Rectal smooth muscle tissue (tissue), 1 donor: Measurements from ENCODE around the gene SLC2A3.
"Not testable (repeated sequence)": the region's sequence is repeated elsewhere in the genome, so short reads cannot be mapped to it uniquely, and the experiment has no call there.

Experiments
- H3K27ac ChIP-seq: one replicate; pipeline ENCODE4 v1.7.0; 2013; ENCODE audit warnings: low read depth, low read length, inconsistent platforms
- H3K27me3 ChIP-seq: one replicate; pipeline ENCODE4 v1.7.0; 2013; ENCODE audit warnings: low read length; ENCODE audit not compliant: control insufficient read depth, insufficient read depth
- H3K36me3 ChIP-seq: one replicate; pipeline ENCODE4 v1.7.0; 2013; ENCODE audit warnings: low read length; ENCODE audit not compliant: control insufficient read depth, insufficient read depth
- H3K4me1 ChIP-seq: one replicate; pipeline ENCODE4 v1.7.0; 2013; ENCODE audit warnings: low read length; ENCODE audit not compliant: control insufficient read depth, insufficient read depth
- H3K4me3 ChIP-seq: one replicate; pipeline ENCODE4 v1.7.0; 2013; ENCODE audit warnings: low read length
- H3K9ac ChIP-seq: one replicate; pipeline ENCODE4 v1.7.0; 2013; ENCODE audit warnings: low read length

Gene SLC2A3

DNA sequence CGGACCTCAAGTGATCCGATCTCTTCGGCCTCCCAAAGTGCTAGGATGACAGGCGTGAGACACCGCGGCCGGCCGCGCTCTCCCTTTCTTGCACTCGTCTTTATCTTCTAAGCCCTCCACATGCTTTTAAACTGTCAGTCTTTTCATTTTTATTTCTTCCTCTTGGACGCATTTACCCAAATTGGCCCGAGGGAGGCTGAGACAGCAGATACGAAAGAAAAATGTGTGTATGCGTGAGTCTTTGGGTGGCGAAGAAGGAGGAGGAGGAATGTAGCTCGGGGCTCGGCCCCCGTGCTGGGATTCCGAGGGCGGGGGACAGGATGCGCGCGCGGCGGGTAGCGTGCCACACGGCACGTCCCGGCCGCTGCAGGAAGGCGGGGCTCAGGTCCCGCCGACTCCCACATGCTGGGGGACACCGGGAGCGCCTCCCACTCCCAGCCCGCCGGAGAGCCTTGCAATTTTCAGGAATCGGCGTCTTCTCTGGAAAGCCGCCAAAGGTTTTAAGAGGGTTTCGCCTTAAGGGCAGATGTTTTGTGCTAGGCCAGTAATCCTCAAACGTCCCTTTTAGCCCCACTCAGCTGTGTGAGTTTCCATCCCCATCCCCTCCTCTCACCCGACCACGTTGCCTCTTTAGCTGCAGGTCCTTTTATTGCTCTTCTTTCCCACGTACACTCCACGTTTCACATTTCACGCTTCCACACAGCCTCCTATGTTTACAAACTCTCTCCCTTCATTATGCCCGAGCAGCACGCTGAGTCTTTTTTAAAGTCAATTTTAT lies 34.7 kb upstream of the SLC2A3 start:
- peak overlapping the region; percentile 56 for H3K9ac ChIP-seq
- H3K4me1 ChIP-seq: peaks cover 5% of the 10 kb centered on the region
- H3K4me3 ChIP-seq: peak overlapping the region; percentile 76
- H3K36me3 ChIP-seq: no peaks in the 10 kb centered on the region
- peak overlapping the region; percentile 79 for H3K27ac ChIP-seq
- H3K27me3 ChIP-seq: no peaks in the 10 kb centered on the region

DNA sequence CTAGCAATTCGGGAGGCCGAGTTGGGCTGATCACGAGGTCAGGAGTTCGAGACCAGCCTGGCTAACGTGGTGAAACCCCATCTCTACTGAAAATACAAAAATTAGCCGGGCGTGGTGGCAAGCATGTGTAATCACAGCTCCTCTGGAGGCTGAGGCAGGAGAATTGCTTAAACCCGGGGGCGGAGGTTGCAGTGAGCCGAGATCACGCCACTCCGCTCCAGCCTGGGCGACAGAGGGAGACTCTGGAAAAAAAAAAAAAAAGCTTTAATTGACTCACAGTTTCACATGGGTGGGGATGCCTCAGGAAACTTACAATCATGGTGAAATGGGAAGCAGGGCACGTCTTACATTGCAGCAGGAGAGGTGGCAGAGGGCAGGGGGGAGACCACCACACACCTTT lies 30.6 kb upstream of the SLC2A3 start:
- H3K4me1 ChIP-seq: peaks cover 5% of the 10 kb centered on the region
- no peak overlapping the region for H3K4me3 ChIP-seq
- no peak overlapping the region for H3K27ac ChIP-seq
- no peak overlapping the region for H3K9ac ChIP-seq
- H3K27me3 ChIP-seq: no peaks in the 10 kb centered on the region
- H3K36me3 ChIP-seq: no peaks in the 10 kb centered on the region

DNA sequence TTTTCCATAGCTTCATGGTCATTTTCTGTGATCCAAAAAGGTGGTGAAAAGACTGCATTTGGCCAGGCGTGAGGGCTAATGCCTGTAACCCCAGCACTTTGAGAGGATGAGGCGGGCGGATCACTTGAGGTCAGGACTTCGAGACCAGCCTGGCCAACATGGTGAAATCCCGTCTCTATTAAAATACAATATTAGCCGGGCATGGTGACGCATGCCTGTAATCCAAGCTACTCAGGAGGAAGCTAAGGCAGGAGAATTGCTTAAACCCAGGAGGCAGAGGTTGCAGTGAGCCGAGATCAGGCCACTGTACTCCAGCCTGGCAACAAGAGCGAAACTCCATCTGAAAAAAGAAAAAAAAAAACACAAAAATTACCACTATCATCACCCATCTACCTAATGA lies 28.7 kb upstream of the SLC2A3 start:
- H3K27me3 ChIP-seq, H3K9ac ChIP-seq, H3K4me1 ChIP-seq, H3K27ac ChIP-seq, H3K36me3 ChIP-seq, H3K4me3 ChIP-seq: not testable (repeated sequence)

- no peak overlapping the region for H3K9ac ChIP-seq
- no peaks in the 10 kb centered on the region for H3K36me3 ChIP-seq
- H3K4me1 ChIP-seq: no peaks in the 10 kb centered on the region
- no peaks in the 10 kb centered on the region for H3K27me3 ChIP-seq
- H3K4me3 ChIP-seq: no peak overlapping the region
- no peak overlapping the region for H3K27ac ChIP-seq
Observed at GRCh38 chr12:7961395-7962178, 25.6 kb upstream of the SLC2A3 start.

- Histone ChIP-seq H3K9ac (no peak overlapping the region), H3K4me3 (no peak overlapping the region), H3K4me1 (no peaks in the 10 kb centered on the region), H3K36me3 (no peaks in the 10 kb centered on the region), H3K27ac (no peak overlapping the region), H3K27me3 (no peaks in the 10 kb centered on the region)
Observed at GRCh38 chr12:7959701-7960121, 23.7 kb upstream of the SLC2A3 start.

- H3K27me3 ChIP-seq: no peaks in the 10 kb centered on the region
- no peak overlapping the region for H3K9ac ChIP-seq
- H3K36me3 ChIP-seq: no peaks in the 10 kb centered on the region
- no peak overlapping the region for H3K4me3 ChIP-seq
- H3K27ac ChIP-seq: no peak overlapping the region
- H3K4me1 ChIP-seq: no peaks in the 10 kb centered on the region
Observed at GRCh38 chr12:7959278-7959677, 23.3 kb upstream of the SLC2A3 start.

GRCh38 chr12:7954877-7955276 lies 18.9 kb upstream of the SLC2A3 start:
- not testable (repeated sequence) for H3K4me1 ChIP-seq, H3K27ac ChIP-seq, H3K4me3 ChIP-seq, H3K27me3 ChIP-seq, H3K36me3 ChIP-seq, H3K9ac ChIP-seq

DNA sequence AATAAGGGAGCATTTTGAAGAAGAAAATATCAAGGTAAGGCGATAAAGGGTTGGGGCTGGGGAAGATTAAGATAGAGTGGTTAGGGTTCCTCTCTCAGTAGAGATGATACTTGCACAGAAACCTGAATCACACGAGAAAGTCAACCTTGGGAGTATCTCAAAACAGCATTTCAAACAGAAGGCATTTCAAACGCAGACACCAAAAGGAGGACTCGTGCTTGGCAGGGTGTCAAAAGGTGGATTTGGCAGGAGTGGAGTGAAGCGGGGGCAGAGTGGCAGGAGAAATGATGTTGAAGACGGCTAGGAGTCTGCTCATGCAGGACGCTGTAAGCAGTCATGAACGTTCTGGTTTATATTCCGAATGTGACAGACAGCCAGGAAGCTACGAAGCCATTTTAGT lies 18.4 kb upstream of the SLC2A3 start:
- H3K36me3 ChIP-seq, H3K27ac ChIP-seq, H3K4me1 ChIP-seq, H3K27me3 ChIP-seq, H3K4me3 ChIP-seq, H3K9ac ChIP-seq: not testable (repeated sequence)

- H3K4me3 ChIP-seq, H3K9ac ChIP-seq, H3K4me1 ChIP-seq, H3K36me3 ChIP-seq, H3K27me3 ChIP-seq, H3K27ac ChIP-seq: not testable (repeated sequence)
Observed at GRCh38 chr12:7953912-7954311, 17.9 kb upstream of the SLC2A3 start.

DNA sequence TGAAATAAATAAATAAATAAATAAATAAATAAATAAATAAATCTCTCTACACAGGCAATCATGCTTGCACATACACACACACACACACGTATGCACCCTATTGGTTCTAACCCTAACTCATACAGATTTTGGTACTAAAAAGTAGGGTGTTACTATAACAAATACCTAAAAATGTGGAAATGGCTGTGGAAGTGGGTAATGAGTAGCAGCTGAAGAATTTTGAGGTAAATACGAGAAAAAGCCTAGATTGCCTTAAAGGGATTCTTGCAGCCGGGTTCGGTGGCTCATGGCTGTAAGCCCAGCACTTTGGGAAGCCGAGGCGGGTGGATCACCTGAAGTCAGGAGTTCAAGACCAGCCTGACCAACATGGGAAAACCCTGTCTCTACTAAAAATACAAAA lies 15.7 kb upstream of the SLC2A3 start:
- Histone ChIP-seq H3K4me3 (no peak overlapping the region), H3K27ac (no peak overlapping the region), H3K36me3 (no peaks in the 10 kb centered on the region), H3K9ac (no peak overlapping the region), H3K4me1 (no peaks in the 10 kb centered on the region), H3K27me3 (no peaks in the 10 kb centered on the region)

DNA sequence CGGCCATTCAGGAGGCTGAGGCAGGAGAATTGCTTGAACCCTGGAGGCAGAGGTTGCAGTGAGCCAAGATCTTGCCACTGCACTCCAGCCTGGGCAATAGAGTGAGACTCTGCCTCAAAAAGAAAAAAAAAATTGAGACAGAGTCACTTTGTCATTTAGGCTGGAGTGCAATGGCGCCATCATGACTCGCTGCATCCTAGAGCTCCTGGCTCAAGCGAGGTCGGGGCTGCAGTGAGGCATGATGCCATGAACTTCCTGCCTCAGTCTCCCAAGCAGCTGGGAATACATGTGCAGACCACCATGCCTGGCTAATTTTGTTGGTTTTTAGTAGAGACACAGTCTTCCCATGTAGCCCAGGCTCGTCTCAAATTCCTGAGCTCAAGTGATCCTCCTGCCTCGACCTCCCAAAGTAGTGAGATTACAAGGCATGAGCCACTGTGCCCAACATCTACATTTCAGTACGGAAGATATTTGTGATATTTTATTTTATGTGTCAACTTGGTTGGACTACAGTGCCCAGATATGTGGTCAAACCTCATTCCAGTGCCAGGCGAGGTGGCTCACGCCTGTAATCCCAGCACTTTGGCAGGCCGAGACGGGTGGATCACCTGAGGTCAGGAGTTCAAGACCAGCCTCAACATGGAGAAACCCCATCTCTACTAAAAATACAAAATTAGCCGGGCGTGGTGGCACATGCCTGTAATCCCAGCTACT lies 14.4 kb upstream of the SLC2A3 start:
- not testable (repeated sequence) for H3K4me1 ChIP-seq, H3K4me3 ChIP-seq, H3K27me3 ChIP-seq, H3K27ac ChIP-seq, H3K9ac ChIP-seq, H3K36me3 ChIP-seq

DNA sequence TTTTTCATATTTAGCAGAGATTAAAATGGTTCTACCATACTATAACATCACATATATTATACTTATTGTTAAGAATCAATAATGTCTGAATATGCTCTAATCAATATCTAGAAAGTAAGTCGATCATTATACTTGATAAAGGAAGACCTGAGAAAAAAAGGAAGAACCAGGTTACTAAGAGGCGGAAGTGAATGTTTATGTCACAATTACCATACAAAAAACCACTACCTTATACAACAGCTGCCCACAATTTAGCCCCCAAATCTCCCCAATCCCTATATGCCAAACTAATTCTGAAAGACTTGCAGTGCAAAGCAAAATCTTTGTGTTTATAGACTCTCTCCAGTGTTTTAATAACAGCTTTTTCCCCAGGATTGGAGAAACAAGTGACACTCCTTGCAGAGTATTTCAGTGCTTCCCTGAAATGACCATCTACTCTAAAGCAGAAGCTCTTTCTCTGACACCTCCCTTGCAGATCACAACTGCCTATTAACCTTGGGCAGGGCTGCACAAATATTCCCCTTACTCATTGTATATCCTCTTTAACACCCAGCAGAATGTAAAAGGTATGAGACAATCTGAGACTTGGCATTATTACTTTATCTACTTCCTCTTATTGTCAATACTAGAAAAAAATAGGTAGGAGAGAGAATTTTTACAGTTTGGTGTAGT lies 12.7 kb upstream of the SLC2A3 start:
- Histone ChIP-seq H3K27me3 (no peaks in the 10 kb centered on the region), H3K9ac (no peak overlapping the region), H3K36me3 (no peaks in the 10 kb centered on the region), H3K27ac (no peak overlapping the region), H3K4me1 (no peaks in the 10 kb centered on the region), H3K4me3 (no peak overlapping the region)
